Endodermal cell (in vitro differentiated cells): ENCODE results near the gene NOL9. TPM values are rescaled to one million over a fixed set of nuclear protein-coding genes. Genes with fewer than 3 reads are reported as not detected.

Source experiments
- DNase-seq: peaks from one replicate; pipeline ENCODE4 v3.0.0-alpha.2; 2017
- H3K27ac ChIP-seq: 2 replicates; pipeline ENCODE4 v1.5.1; 2013; ENCODE audit warnings: mild to moderate bottlenecking, low read depth, low read length, moderate library complexity
- H3K27me3 ChIP-seq: 2 replicates; pipeline ENCODE4 v1.6.1; 2013; ENCODE audit warnings: mild to moderate bottlenecking, low read length, moderate library complexity; ENCODE audit not compliant: insufficient read depth, control insufficient read depth, poor library complexity, severe bottlenecking
- H3K36me3 ChIP-seq: 2 replicates; pipeline ENCODE4 v1.7.0; 2013; ENCODE audit warnings: mild to moderate bottlenecking, low read length, moderate library complexity; ENCODE audit not compliant: control insufficient read depth, insufficient read depth
- H3K4me1 ChIP-seq: one replicate; pipeline ENCODE4 v1.7.0; 2013; ENCODE audit warnings: low read length; ENCODE audit not compliant: control insufficient read depth, insufficient read depth
- H3K4me3 ChIP-seq: 2 replicates; pipeline ENCODE4 v1.5.1; 2013; ENCODE audit warnings: mild to moderate bottlenecking, low read length, moderate library complexity
- H3K9ac ChIP-seq: 2 replicates; pipeline ENCODE4 v1.6.1; 2013; ENCODE audit warnings: mild to moderate bottlenecking, low read length, moderate library complexity; ENCODE audit not compliant: poor library complexity, severe bottlenecking; ENCODE audit errors: extremely low read depth
- H3K9me3 ChIP-seq: 2 replicates; pipeline ENCODE4 v1.6.1; 2013; ENCODE audit warnings: mild to moderate bottlenecking, low read length, moderate library complexity; ENCODE audit not compliant: control insufficient read depth
- H3K27ac Mint-ChIP-seq: 2 replicates; pipeline ENCODE4 v1.8.0; 2020; ENCODE audit warnings: mixed read lengths
- H3K27me3 Mint-ChIP-seq: 2 replicates; pipeline ENCODE4 v1.8.0; 2021; ENCODE audit warnings: mild to moderate bottlenecking, mixed read lengths; ENCODE audit not compliant: insufficient read depth
- H3K36me3 Mint-ChIP-seq: 2 replicates; pipeline ENCODE4 v1.8.0; 2020; ENCODE audit warnings: low read depth, mixed read lengths
- H3K4me1 Mint-ChIP-seq: 2 replicates; pipeline ENCODE4 v1.8.0; 2020; ENCODE audit warnings: mixed read lengths
- H3K4me3 Mint-ChIP-seq: 2 replicates; pipeline ENCODE4 v1.8.0; 2020; ENCODE audit warnings: mild to moderate bottlenecking, moderate library complexity, mixed read lengths
- H3K9me3 Mint-ChIP-seq: 2 replicates; pipeline ENCODE4 v1.8.0; 2020; ENCODE audit warnings: mild to moderate bottlenecking, mixed read lengths
- CTCF ChIP-seq: fragments of 200-600 bp; sonication (generic); conservative IDR thresholded peaks from 2 replicates; pipeline ENCODE4 v1.5.0; 2021; ENCODE audit warnings: antibody characterized with exemption, mild to moderate bottlenecking
- WGBS, 2 experiments: methylation state at CpG; one replicate each; pipeline versions ENCODE4 v1.1.5 to v1.1.7; 2013; ENCODE audit warnings: missing lambda C conversion rate in 2 of 2, mixed read lengths in 1 of 2; ENCODE audit not compliant: insufficient coverage in 1 of 2, insufficient read length in 1 of 2; 5-methylcytosine and 5-hydroxymethylcytosine counted together
- total RNA-seq, 2 donors: library from RNA; stranded (reverse); fragmentation: NEBNext Ultra II Directional in 1 of 2; extraction: Animal tissue kit (Norgen Biotek cat#: 25700) in 1 of 2; gene quantifications; 2 replicates in 1 of 2; 3 replicates in 1 of 2; pipeline ENCODE4 v1.2.1, GENCODE V29; 2021

Gene NOL9
- total RNA-seq, 2 donors from 2014 or later: 35.0 to 43.9 TPM

- no peak overlapping the region for H3K27ac ChIP-seq
- no peaks in the 10 kb centered on the region for H3K27me3 ChIP-seq
- DNase-seq: peak; percentile 92
- Mint-ChIP-seq H3K36me3 (peaks cover 24% of the 10 kb centered on the region), H3K4me1 (peaks cover 15% of the 10 kb centered on the region), H3K27me3 (peaks cover 1% of the 10 kb centered on the region), H3K9me3 (no peaks in the 10 kb centered on the region), H3K4me3 (no peak overlapping the region), H3K27ac (no peak overlapping the region)
- peak; percentile 98 for TF ChIP-seq CTCF
- peaks cover 3% of the 10 kb centered on the region for H3K4me1 ChIP-seq
- WGBS, 2 experiments: 53 to 59% methylated on average over 20 to 33 of the region's 33 CpGs
- no peaks in the 10 kb centered on the region for H3K9me3 ChIP-seq
- H3K4me3 ChIP-seq: no peak overlapping the region
- H3K9ac ChIP-seq: no peak overlapping the region
- H3K36me3 ChIP-seq: peaks cover 22% of the 10 kb centered on the region
Measured at GRCh38 chr1:6475381-6476133, 78.8 kb downstream of the NOL9 start.

- Mint-ChIP-seq H3K27ac (no peak overlapping the region), H3K27me3 (peaks cover 1% of the 10 kb centered on the region), H3K4me1 (peaks cover 15% of the 10 kb centered on the region), H3K36me3 (peaks cover 32% of the 10 kb centered on the region), H3K9me3 (no peaks in the 10 kb centered on the region), H3K4me3 (no peak overlapping the region)
- no peak for DNase-seq
- Histone ChIP-seq H3K4me3 (no peak overlapping the region), H3K36me3 (peaks cover 22% of the 10 kb centered on the region), H3K9me3 (no peaks in the 10 kb centered on the region), H3K27ac (no peak overlapping the region), H3K4me1 (peaks cover 3% of the 10 kb centered on the region), H3K9ac (no peak overlapping the region), H3K27me3 (no peaks in the 10 kb centered on the region)
- 94 to 95% methylated on average over 6 to 11 of the region's 13 CpGs for whole genome bisulfite sequencing, 2 experiments
- TF ChIP-seq CTCF: no peak
Measured at GRCh38 chr1:6474815-6475282, 79.5 kb downstream of the NOL9 start.

- no peak overlapping the region for H3K9ac ChIP-seq
- peaks cover 3% of the 10 kb centered on the region for H3K4me1 ChIP-seq
- Mint-ChIP-seq H3K36me3 (peaks cover 38% of the 10 kb centered on the region), H3K9me3 (no peaks in the 10 kb centered on the region), H3K27ac (no peak overlapping the region), H3K27me3 (peaks cover 1% of the 10 kb centered on the region), H3K4me3 (no peak overlapping the region), H3K4me1 (peaks cover 15% of the 10 kb centered on the region)
- no peak overlapping the region for H3K27ac ChIP-seq
- peaks cover 27% of the 10 kb centered on the region for H3K36me3 ChIP-seq
- 89 to 100% methylated on average over 4 to 29 of the region's 33 CpGs for WGBS, 2 experiments
- H3K4me3 ChIP-seq: no peak overlapping the region
- H3K27me3 ChIP-seq: no peaks in the 10 kb centered on the region
- no peak for TF ChIP-seq CTCF
- no peaks in the 10 kb centered on the region for H3K9me3 ChIP-seq
- no peak for DNase-seq
Measured at GRCh38 chr1:6473974-6474814, 80.1 kb downstream of the NOL9 start.
